Liver (tissue), 9 donors: ENCODE data around the gene LLGL1. TPM values are rescaled to one million over a fixed set of nuclear protein-coding genes. Genes with fewer than 3 reads are reported as not detected.

ENCODE experiments used
- DNase-seq: peaks from one replicate; pipeline ENCODE4 v3.0.0-alpha.2; 2017; ENCODE audit warnings: low spot score
- H3K27ac ChIP-seq, 2 donors: one replicate each; pipeline ENCODE4 v1.7.0; 2013; ENCODE audit warnings: inconsistent platforms in 2 of 2, low read length in 2 of 2, control low read depth in 1 of 2, low read depth in 1 of 2, mild to moderate bottlenecking in 1 of 2
- H3K27me3 ChIP-seq, 4 donors: one replicate each; pipeline versions ENCODE4 v1.6.1 to v1.7.0; 2013; ENCODE audit warnings: low read length in 3 of 4, inconsistent platforms in 1 of 4, mild to moderate bottlenecking in 1 of 4, moderate library complexity in 1 of 4; ENCODE audit not compliant: control insufficient read depth in 4 of 4, insufficient read depth in 4 of 4
- H3K36me3 ChIP-seq, 4 donors: one replicate each; pipeline versions ENCODE4 v1.6.1 to v1.7.0; 2013; ENCODE audit warnings: low read length in 3 of 4, mild to moderate bottlenecking in 3 of 4, low read depth in 1 of 4, moderate library complexity in 1 of 4; ENCODE audit not compliant: control insufficient read depth in 4 of 4, insufficient read depth in 3 of 4
- H3K4me1 ChIP-seq, 4 donors: one replicate each; pipeline versions ENCODE4 v1.6.1 to v1.7.0; 2013; ENCODE audit warnings: low read length in 3 of 4, mild to moderate bottlenecking in 3 of 4, moderate library complexity in 1 of 4; ENCODE audit not compliant: control insufficient read depth in 4 of 4, insufficient read depth in 4 of 4
- H3K4me3 ChIP-seq, 3 donors: one replicate each; pipeline versions ENCODE4 v1.6.1 to v1.7.0; 2013; ENCODE audit warnings: low read length in 3 of 3, control low read depth in 1 of 3, low read depth in 1 of 3, mild to moderate bottlenecking in 1 of 3
- H3K9ac ChIP-seq, 2 donors: one replicate each; pipeline ENCODE4 v1.7.0; 2013; ENCODE audit warnings: low read length in 2 of 2, mild to moderate bottlenecking in 2 of 2, moderate library complexity in 2 of 2, control low read depth in 1 of 2, low read depth in 1 of 2
- H3K9me3 ChIP-seq, 4 donors: one replicate each; pipeline versions ENCODE4 v1.6.1 to v1.7.0; 2013; ENCODE audit warnings: low read length in 3 of 4; ENCODE audit not compliant: control insufficient read depth in 4 of 4
- ATF3 ChIP-seq: IDR thresholded peaks from 2 replicates; pipeline ENCODE4 v1.6.1; 2016; ENCODE audit warnings: antibody characterized with exemption
- CTCF ChIP-seq: fragments of 150-350 bp; IDR thresholded peaks from 2 replicates; pipeline ENCODE4 v1.5.1; 2017; ENCODE audit warnings: improper control_type of control experiment, low read depth, low read length; ENCODE audit not compliant: missing input control
- EGR1 ChIP-seq, 2 donors: IDR thresholded peaks; 2 replicates each; pipeline ENCODE4 v1.6.1; 2016 to 2018; ENCODE audit warnings: antibody characterized with exemption in 2 of 2, low read depth in 2 of 2
- FOXA1 ChIP-seq: IDR thresholded peaks from 2 replicates; pipeline ENCODE4 v1.6.1; 2016; ENCODE audit warnings: antibody characterized with exemption
- FOXA2 ChIP-seq: IDR thresholded peaks from 2 replicates; pipeline ENCODE4 v1.6.1; 2016; ENCODE audit warnings: antibody characterized with exemption
- GABPA ChIP-seq, 2 donors: IDR thresholded peaks in 1 of 2; conservative IDR thresholded peaks in 1 of 2; 2 replicates each; pipeline ENCODE4 v1.6.1; 2016; ENCODE audit warnings: antibody characterized with exemption in 2 of 2, mild to moderate bottlenecking in 1 of 2, moderate library complexity in 1 of 2
- HNF4A ChIP-seq, 2 donors: conservative IDR thresholded peaks; 2 replicates each; pipeline ENCODE4 v1.6.1; 2016; ENCODE audit warnings: antibody characterized with exemption in 2 of 2, mild to moderate bottlenecking in 2 of 2
- HNF4G ChIP-seq: IDR thresholded peaks from 2 replicates; pipeline ENCODE4 v1.6.1; 2016; ENCODE audit warnings: antibody characterized with exemption
- NR2F2 ChIP-seq: IDR thresholded peaks from 2 replicates; pipeline ENCODE4 v1.6.1; 2016; ENCODE audit warnings: antibody characterized with exemption
- RAD21 ChIP-seq, 2 donors: IDR thresholded peaks; 2 replicates each; pipeline ENCODE4 v1.6.1; 2016; ENCODE audit warnings: antibody characterized with exemption in 2 of 2, mild to moderate bottlenecking in 2 of 2
- REST ChIP-seq: IDR thresholded peaks from 2 replicates; pipeline ENCODE4 v1.6.1; 2016; ENCODE audit warnings: antibody characterized with exemption, mild to moderate bottlenecking
- RXRA ChIP-seq, 2 donors: IDR thresholded peaks; 2 replicates each; pipeline ENCODE4 v1.6.1; 2017 to 2018; ENCODE audit warnings: antibody characterized with exemption in 2 of 2, mild to moderate bottlenecking in 1 of 2
- SP1 ChIP-seq: IDR thresholded peaks from 2 replicates; pipeline ENCODE4 v1.6.1; 2018; ENCODE audit warnings: antibody characterized with exemption, mild to moderate bottlenecking
- TAF1 ChIP-seq: conservative IDR thresholded peaks from 2 replicates; pipeline ENCODE4 v1.6.1; 2016; ENCODE audit warnings: antibody characterized with exemption, mild to moderate bottlenecking
- YY1 ChIP-seq: IDR thresholded peaks from 2 replicates; pipeline ENCODE4 v1.6.1; 2016; ENCODE audit warnings: antibody characterized with exemption, mild to moderate bottlenecking
- ZBTB33 ChIP-seq: IDR thresholded peaks from 2 replicates; pipeline ENCODE4 v1.6.1; 2016; ENCODE audit warnings: antibody characterized with exemption
- WGBS: extraction: QIAGEN DNeasy Blood & Tissue Kit; methylation state at CpG from one replicate; pipeline ENCODE4 v1.1.7; 2013; 5-methylcytosine and 5-hydroxymethylcytosine counted together
- polyA plus RNA-seq, 2 donors: library from polyadenylated mRNA; stranded (reverse) in 1 of 2; unstranded in 1 of 2; fragments of 200-250 nt in 1 of 2; fragments of >200 nt in 1 of 2; fragmentation: Nextera tagmentation in 1 of 2; extraction: Ambion mirVana in 1 of 2; gene quantifications; one replicate each; pipeline versions ENCODE4 v1.2.1 to v1.2.3, GENCODE V29; 2013 to 2015
- total RNA-seq, 2 donors: library from RNA; depleted of rRNA; stranded (reverse); fragments of >200 nt; gene quantifications; one replicate each; pipeline ENCODE4 v1.2.3, GENCODE V29; 2014
- TF ChIP-seq, protein P1 (sequence below): IDR thresholded peaks from 2 replicates; pipeline ENCODE4 v1.6.1; 2016; ENCODE audit warnings: antibody characterized with exemption
- donor health status: healthy.
- donor health status: healthy.
- donor health status: healthy.
- donor health status: healthy.
- donor health status: healthy.

Gene LLGL1
- total and polyA plus RNA-seq, 4 donors: 0.39 to 12.0 (median 2.8) TPM

- no peaks in the 10 kb centered on the region for H3K27me3 ChIP-seq
- H3K27ac ChIP-seq: no peak overlapping the region
- no peak overlapping the region for H3K9ac ChIP-seq
- no peak for TF ChIP-seq ZBTB33
- TF ChIP-seq HNF4G: no peak
- TF ChIP-seq, protein P1, sequence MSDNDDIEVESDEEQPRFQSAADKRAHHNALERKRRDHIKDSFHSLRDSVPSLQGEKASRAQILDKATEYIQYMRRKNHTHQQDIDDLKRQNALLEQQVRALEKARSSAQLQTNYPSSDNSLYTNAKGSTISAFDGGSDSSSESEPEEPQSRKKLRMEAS: no peak
- TF ChIP-seq RXRA (IDR thresholded peaks at IDR 0.05): no peak
- TF ChIP-seq HNF4A (conservative IDR thresholded peaks at IDR 0.05): no peak
- TF ChIP-seq RAD21 (IDR thresholded peaks at IDR 0.05): no peak
- TF ChIP-seq FOXA1: no peak
- no peak for TF ChIP-seq CTCF
- no peak for TF ChIP-seq GABPA (IDR thresholded peaks at IDR 0.05 in 1 of 2, conservative IDR thresholded peaks at IDR 0.05 in 1 of 2)
- no peak for TF ChIP-seq NR2F2
- peaks cover 5 to 39% (median 23%) of the 10 kb centered on the region in 4 donors for H3K36me3 ChIP-seq
- DNase-seq: no peak
- H3K4me3 ChIP-seq: no peak overlapping the region
- 98% methylated on average over 4 of the region's 4 CpGs for WGBS
- no peaks in the 10 kb centered on the region for H3K9me3 ChIP-seq
- peaks cover 20 to 37% (median 26%) of the 10 kb centered on the region in 4 donors for H3K4me1 ChIP-seq
Observed at GRCh38 chr17:18194394-18194793, 31.0 kb upstream of the LLGL1 start.

DNA sequence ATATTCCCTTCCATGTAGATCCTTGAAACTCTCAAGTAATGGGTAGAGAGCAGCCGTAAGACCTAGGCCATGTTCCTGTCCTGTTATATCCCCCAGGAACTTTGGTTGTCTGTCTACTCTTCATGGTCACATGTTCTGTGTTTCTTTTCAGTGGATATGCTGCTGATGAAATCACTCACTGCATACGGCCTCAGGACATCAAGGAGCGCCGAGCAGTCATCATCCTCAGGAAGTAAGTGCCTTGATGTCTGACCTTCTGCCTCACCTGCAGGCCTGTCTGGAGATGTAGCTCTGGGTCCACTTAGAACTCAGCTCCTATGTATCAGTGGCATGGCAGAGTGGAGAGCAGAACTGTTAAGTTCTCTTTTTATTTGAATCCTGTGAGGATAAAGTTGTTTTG is 30.6 kb upstream of the LLGL1 start:
- Histone ChIP-seq H3K27ac (no peak overlapping the region), H3K27me3 (no peaks in the 10 kb centered on the region), H3K9me3 (no peaks in the 10 kb centered on the region), H3K4me3 (no peak overlapping the region), H3K36me3 (peaks cover 5 to 39% (median 23%) of the 10 kb centered on the region in 4 donors), H3K4me1 (peaks cover 19 to 33% (median 22%) of the 10 kb centered on the region in 4 donors), H3K9ac (no peak overlapping the region)
- WGBS: 86% methylated on average over 4 of the region's 4 CpGs
- no peak for DNase-seq
- TF ChIP-seq, protein P1: no peak
- no peak for TF ChIP-seq TAF1
- TF ChIP-seq FOXA1: no peak
- no peak for TF ChIP-seq EGR1 (IDR thresholded peaks at IDR 0.05; ENCODE audit: low read depth in 2 of 2)
- TF ChIP-seq NR2F2: no peak
- TF ChIP-seq FOXA2: no peak
- no peak for TF ChIP-seq ATF3
- TF ChIP-seq GABPA (IDR thresholded peaks at IDR 0.05 in 1 of 2, conservative IDR thresholded peaks at IDR 0.05 in 1 of 2): no peak
- TF ChIP-seq SP1: no peak
- no peak for TF ChIP-seq CTCF
- TF ChIP-seq RAD21 (IDR thresholded peaks at IDR 0.05): no peak
- no peak for TF ChIP-seq HNF4G
- no peak for TF ChIP-seq YY1
- no peak for TF ChIP-seq RXRA (IDR thresholded peaks at IDR 0.05)
- TF ChIP-seq HNF4A (conservative IDR thresholded peaks at IDR 0.05): no peak
- no peak for TF ChIP-seq REST
